ENCODE data around the gene MYOM1.

Gene MYOM1

DNA sequence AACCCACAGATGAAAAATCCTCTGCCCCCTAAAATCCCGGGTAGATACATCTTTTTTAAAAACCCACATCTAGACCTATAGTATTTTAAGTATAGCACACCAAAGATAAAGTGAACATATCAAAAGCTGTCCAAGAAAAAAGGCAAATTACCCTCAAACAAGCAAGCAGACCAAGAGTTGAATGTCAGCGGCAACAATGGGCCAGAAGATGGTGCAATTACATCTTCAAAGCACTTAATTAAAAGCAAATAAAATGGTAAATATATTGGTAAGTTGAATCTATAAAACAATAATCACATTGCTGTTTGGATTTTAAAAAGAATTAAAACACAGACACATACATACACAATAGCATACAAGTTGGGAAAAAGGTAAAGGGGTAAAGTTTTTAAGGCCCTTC is 98.5 kb downstream of the MYOM1 start:
- Histone ChIP-seq H2AK5ac (ENCODE audit: low read length) (no peak overlapping the region), H3K27ac (ENCODE audit: low read depth, low read length) (no peak overlapping the region), H3K4ac (ENCODE audit: low read depth, low read length) (no peak overlapping the region), H4K91ac (ENCODE audit: low read depth, low read length) (no peak overlapping the region), H3K4me2 (ENCODE audit: low read length) (no peak overlapping the region), H2AFZ (ENCODE audit: insufficient read depth, low read length, poor library complexity) (no peak overlapping the region), H3K9ac (ENCODE audit: low read length) (no peak overlapping the region), H3K27me3 (ENCODE audit: insufficient read depth, low read length) (no peaks in the 10 kb centered on the region), H2BK5ac (ENCODE audit: low read depth, low read length, poor library complexity) (no peak overlapping the region), H3K14ac (ENCODE audit: low read length) (no peak overlapping the region), H3K4me3 (ENCODE audit: low read depth, low read length) (no peak overlapping the region), H2BK12ac (ENCODE audit: low read length) (no peak overlapping the region), H2BK120ac (ENCODE audit: insufficient read depth, low read length, poor library complexity) (no peak overlapping the region), H4K8ac (ENCODE audit: low read depth, low read length) (no peak overlapping the region), H3K9me3 (ENCODE audit: insufficient read depth, low read depth, low read length) (peaks cover 2% of the 10 kb centered on the region), H3K79me2 (ENCODE audit: control insufficient read depth, insufficient read depth, low read length, poor library complexity) (no peaks in the 10 kb centered on the region), H3K4me1 (ENCODE audit: control insufficient read depth in 1 of 2, insufficient read depth in 2 of 2, low read length in 2 of 2) (peaks cover 0 to 4% of the 10 kb centered on the region in 2 experiments), H3K36me3 (ENCODE audit: control insufficient read depth in 1 of 2, insufficient read depth in 2 of 2, low read length in 2 of 2) (no peaks in the 10 kb centered on the region), H3K18ac (ENCODE audit: low read length) (no peak overlapping the region), H3K23ac (ENCODE audit: low read length) (no peak overlapping the region), H4K12ac (ENCODE audit: low read depth, low read length) (no peak overlapping the region), H3K79me1 (ENCODE audit: low read length) (no peaks in the 10 kb centered on the region)
- no CpG with 5 or more reads among the region's 2 CpGs for WGBS (ENCODE audit: extremely low coverage, insufficient coverage, insufficient read length)
- no peak for DNase-seq

DNA sequence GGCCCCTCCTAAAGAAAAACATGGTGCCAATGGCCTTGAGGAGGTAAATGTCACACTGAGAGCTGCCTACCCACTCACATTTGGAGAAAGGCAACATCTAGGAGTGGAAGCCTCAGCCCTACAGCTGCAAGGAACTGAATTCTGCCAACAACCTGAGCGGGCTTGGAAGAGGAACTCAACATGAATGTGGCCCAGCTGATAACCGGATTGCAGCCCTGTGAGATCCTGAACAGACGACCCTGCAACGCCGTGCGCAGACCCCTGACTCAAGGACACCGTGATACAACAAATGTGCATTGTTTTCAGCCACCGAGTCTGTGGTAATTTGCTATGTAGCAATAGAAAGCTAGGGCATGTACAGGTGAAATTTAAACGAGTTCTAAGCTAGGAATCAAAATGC is 99.4 kb downstream of the MYOM1 start:
- Histone ChIP-seq H4K12ac (ENCODE audit: low read depth, low read length) (no peak overlapping the region), H3K79me1 (ENCODE audit: low read length) (no peaks in the 10 kb centered on the region), H3K27me3 (ENCODE audit: insufficient read depth, low read length) (no peaks in the 10 kb centered on the region), H3K4ac (ENCODE audit: low read depth, low read length) (no peak overlapping the region), H4K8ac (ENCODE audit: low read depth, low read length) (no peak overlapping the region), H3K36me3 (ENCODE audit: control insufficient read depth in 1 of 2, insufficient read depth in 2 of 2, low read length in 2 of 2) (no peaks in the 10 kb centered on the region), H3K9me3 (ENCODE audit: insufficient read depth, low read depth, low read length) (no peaks in the 10 kb centered on the region), H3K14ac (ENCODE audit: low read length) (no peak overlapping the region), H3K4me1 (ENCODE audit: control insufficient read depth in 1 of 2, insufficient read depth in 2 of 2, low read length in 2 of 2) (peaks cover 0 to 4% of the 10 kb centered on the region in 2 experiments), H3K27ac (ENCODE audit: low read depth, low read length) (no peak overlapping the region), H3K79me2 (ENCODE audit: control insufficient read depth, insufficient read depth, low read length, poor library complexity) (no peaks in the 10 kb centered on the region), H4K91ac (ENCODE audit: low read depth, low read length) (no peak overlapping the region), H2BK120ac (ENCODE audit: insufficient read depth, low read length, poor library complexity) (no peak overlapping the region), H2BK12ac (ENCODE audit: low read length) (no peak overlapping the region), H2AFZ (ENCODE audit: insufficient read depth, low read length, poor library complexity) (no peak overlapping the region), H2BK5ac (ENCODE audit: low read depth, low read length, poor library complexity) (no peak overlapping the region), H3K4me2 (ENCODE audit: low read length) (no peak overlapping the region), H3K9ac (ENCODE audit: low read length) (no peak overlapping the region), H2AK5ac (ENCODE audit: low read length) (no peak overlapping the region), H3K23ac (ENCODE audit: low read length) (peak overlapping the region; percentile 17), H3K4me3 (ENCODE audit: low read depth, low read length) (no peak overlapping the region), H3K18ac (ENCODE audit: low read length) (no peak overlapping the region)
- no peak for DNase-seq
- no CpG with 5 or more reads among the region's 9 CpGs for WGBS (ENCODE audit: extremely low coverage, insufficient coverage, insufficient read length)

DNA sequence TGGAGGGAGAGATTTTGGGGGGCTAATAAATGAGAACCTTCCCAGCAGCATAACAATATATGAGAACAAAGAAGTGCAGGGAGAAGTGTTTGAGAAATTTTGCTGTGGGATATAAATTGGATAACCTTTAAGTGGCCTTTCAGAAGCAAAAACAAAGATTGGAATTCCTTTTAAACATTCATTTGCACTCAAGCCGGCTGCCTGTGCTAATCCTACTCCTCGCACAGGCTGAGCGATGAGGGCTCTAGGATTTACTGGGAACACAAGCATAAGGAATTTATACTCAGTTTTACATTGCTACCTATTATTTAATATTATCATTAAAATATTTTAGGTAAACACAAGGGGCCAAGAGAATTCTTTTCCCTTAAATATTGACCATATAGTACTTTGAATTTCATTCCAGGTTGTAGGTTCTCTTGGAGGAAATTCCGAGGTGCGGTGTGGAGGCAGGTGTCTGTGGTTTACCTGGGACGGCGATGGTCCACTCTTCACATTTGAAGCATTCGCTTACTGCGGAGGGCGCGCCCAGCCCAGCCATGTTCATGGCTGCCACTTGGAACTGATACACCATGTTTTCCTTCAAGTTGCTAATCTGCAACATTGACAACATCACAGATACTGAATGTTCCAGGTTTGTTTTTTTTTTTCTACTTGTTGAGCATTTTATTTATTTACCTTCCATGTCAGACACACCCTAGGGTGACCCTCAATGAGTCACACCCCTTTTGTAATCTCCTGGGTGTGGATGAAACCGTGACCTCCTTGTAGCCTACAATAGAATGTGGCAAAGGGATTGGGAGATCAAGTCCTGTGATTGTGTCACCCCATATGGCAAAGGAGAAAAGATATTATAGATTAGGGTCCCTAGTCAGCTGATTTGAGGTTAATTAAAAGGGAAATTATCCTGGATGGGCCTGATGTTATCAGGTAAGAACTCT is 100.1 kb downstream of the MYOM1 start:
- Histone ChIP-seq H3K9ac (ENCODE audit: low read length) (no peak overlapping the region), H2BK12ac (ENCODE audit: low read length) (no peak overlapping the region), H2AFZ (ENCODE audit: insufficient read depth, low read length, poor library complexity) (no peak overlapping the region), H3K4me1 (ENCODE audit: control insufficient read depth in 1 of 2, insufficient read depth in 2 of 2, low read length in 2 of 2) (peaks cover 0 to 4% of the 10 kb centered on the region in 2 experiments), H3K4ac (ENCODE audit: low read depth, low read length) (no peak overlapping the region), H3K4me3 (ENCODE audit: low read depth, low read length) (no peak overlapping the region), H4K12ac (ENCODE audit: low read depth, low read length) (no peak overlapping the region), H3K14ac (ENCODE audit: low read length) (no peak overlapping the region), H3K36me3 (ENCODE audit: control insufficient read depth in 1 of 2, insufficient read depth in 2 of 2, low read length in 2 of 2) (no peaks in the 10 kb centered on the region), H3K79me1 (ENCODE audit: low read length) (no peaks in the 10 kb centered on the region), H3K27me3 (ENCODE audit: insufficient read depth, low read length) (no peaks in the 10 kb centered on the region), H3K79me2 (ENCODE audit: control insufficient read depth, insufficient read depth, low read length, poor library complexity) (no peaks in the 10 kb centered on the region), H4K91ac (ENCODE audit: low read depth, low read length) (no peak overlapping the region), H2AK5ac (ENCODE audit: low read length) (no peak overlapping the region), H3K4me2 (ENCODE audit: low read length) (no peak overlapping the region), H3K18ac (ENCODE audit: low read length) (no peak overlapping the region), H2BK120ac (ENCODE audit: insufficient read depth, low read length, poor library complexity) (no peak overlapping the region), H3K23ac (ENCODE audit: low read length) (no peak overlapping the region), H3K9me3 (ENCODE audit: insufficient read depth, low read depth, low read length) (no peaks in the 10 kb centered on the region), H2BK5ac (ENCODE audit: low read depth, low read length, poor library complexity) (no peak overlapping the region), H4K8ac (ENCODE audit: low read depth, low read length) (no peak overlapping the region), H3K27ac (ENCODE audit: low read depth, low read length) (no peak overlapping the region)
- no peak for DNase-seq
- WGBS (ENCODE audit: extremely low coverage, insufficient coverage, insufficient read length), result no CpG with 5 or more reads among the region's 12 CpGs

DNA sequence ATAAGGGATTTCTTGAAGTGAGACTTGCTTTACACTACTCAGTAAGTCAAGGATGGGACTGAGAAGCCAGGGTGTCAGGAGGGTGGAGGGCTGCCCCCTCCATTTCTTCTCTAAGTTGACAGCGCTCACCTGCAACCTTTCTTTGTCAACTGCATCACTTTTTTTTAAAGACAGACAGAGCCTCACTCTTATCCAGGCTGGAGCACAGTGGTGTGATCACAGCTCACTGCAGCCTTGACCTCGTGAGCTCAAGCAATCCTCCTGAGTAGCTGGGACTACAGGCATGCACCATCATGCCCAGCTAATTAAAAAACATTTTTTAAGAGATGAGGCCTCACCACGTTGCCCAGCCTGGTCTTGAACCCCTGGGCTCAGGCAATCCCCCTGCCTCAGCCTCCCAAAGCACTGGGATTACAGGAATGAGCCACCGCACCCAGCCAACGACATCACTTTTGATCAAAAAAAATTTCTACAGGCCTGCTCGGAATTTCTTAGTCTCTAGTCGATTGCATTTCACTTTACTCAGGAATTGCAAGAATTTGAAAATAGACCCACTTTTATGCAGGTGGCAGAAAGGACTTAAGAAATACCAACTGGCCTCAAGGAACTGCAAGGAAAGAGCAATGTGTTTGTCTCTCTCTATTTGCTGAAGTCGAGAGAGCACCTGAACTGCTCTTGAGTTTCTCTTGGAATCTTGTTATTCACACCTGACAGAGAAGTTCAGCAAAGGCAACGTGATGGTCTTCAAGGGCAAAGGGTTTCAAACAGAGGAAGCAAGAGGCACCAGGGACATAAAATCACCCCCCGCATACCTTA is 101.4 kb downstream of the MYOM1 start:
- Histone ChIP-seq H3K4me1 (ENCODE audit: control insufficient read depth in 1 of 2, insufficient read depth in 2 of 2, low read length in 2 of 2) (peaks cover 0 to 4% of the 10 kb centered on the region in 2 experiments), H2BK5ac (ENCODE audit: low read depth, low read length, poor library complexity) (no peak overlapping the region), H3K27me3 (ENCODE audit: insufficient read depth, low read length) (no peaks in the 10 kb centered on the region), H2BK12ac (ENCODE audit: low read length) (no peak overlapping the region), H3K27ac (ENCODE audit: low read depth, low read length) (no peak overlapping the region), H2AK5ac (ENCODE audit: low read length) (no peak overlapping the region), H4K8ac (ENCODE audit: low read depth, low read length) (no peak overlapping the region), H2AFZ (ENCODE audit: insufficient read depth, low read length, poor library complexity) (no peak overlapping the region), H3K4me3 (ENCODE audit: low read depth, low read length) (no peak overlapping the region), H3K36me3 (ENCODE audit: control insufficient read depth in 1 of 2, insufficient read depth in 2 of 2, low read length in 2 of 2) (no peaks in the 10 kb centered on the region), H3K79me1 (ENCODE audit: low read length) (no peaks in the 10 kb centered on the region), H4K12ac (ENCODE audit: low read depth, low read length) (no peak overlapping the region), H3K9me3 (ENCODE audit: insufficient read depth, low read depth, low read length) (no peaks in the 10 kb centered on the region), H3K23ac (ENCODE audit: low read length) (no peak overlapping the region), H3K9ac (ENCODE audit: low read length) (no peak overlapping the region), H3K4me2 (ENCODE audit: low read length) (no peak overlapping the region), H3K18ac (ENCODE audit: low read length) (no peak overlapping the region), H3K79me2 (ENCODE audit: control insufficient read depth, insufficient read depth, low read length, poor library complexity) (no peaks in the 10 kb centered on the region), H2BK120ac (ENCODE audit: insufficient read depth, low read length, poor library complexity) (no peak overlapping the region), H3K4ac (ENCODE audit: low read depth, low read length) (no peak overlapping the region), H4K91ac (ENCODE audit: low read depth, low read length) (no peak overlapping the region), H3K14ac (ENCODE audit: low read length) (no peak overlapping the region)
- WGBS (ENCODE audit: extremely low coverage, insufficient coverage, insufficient read length), result no CpG with 5 or more reads among the region's 10 CpGs
- DNase-seq, result peak; percentile 42 to 88
